ENCODE results near the gene ITPRIPL1.
"Not testable (repeated sequence)": the region's sequence is repeated elsewhere in the genome, so short reads cannot be mapped to it uniquely, and the experiment has no call there.

ITPRIPL1 gene

GRCh38 chr2:96325041-96325883, at the start of gene ITPRIPL1:
Gene ITPRIPL1, plus strand, starts transcription at chr2:96325317. Its CDS starts 523 bp downstream, at chr2:96325840.
- no peak for DNase-seq

- DNase-seq = no peak
Measured at GRCh38 chr2:96276787-96277499, 48.2 kb upstream of the ITPRIPL1 start.

DNA sequence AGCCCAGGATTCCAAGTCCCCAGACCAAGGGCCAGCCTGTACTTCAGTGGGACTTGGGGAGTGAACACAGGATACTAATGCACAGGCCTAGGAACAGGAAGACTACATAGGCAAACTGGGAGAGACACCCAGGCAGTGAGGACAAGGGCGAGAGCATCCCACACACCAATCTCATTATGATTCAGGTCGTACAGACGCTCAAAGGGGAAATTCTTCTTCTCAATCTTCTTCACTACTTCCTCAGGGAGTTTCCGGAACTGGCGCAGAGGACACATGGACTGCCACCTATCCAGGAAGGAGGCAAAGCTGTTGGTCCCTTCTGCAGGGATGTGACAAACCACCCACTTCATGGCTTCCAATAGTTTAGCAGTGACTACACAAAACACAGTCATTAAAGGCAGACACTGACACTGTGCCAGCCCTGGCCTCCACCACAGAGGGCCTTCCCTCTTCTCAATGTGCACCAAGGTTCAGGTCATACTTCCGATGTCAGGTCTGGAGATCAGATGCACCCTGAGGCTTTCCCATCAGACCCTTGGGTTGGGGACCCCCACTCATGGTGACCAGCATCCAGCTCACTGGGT, 37.8 kb upstream of the ITPRIPL1 start:
- no peak for DNase-seq

GRCh38 chr2:96291751-96292150, 33.4 kb upstream of the ITPRIPL1 start:
- no peak for DNase-seq

- not testable (repeated sequence) for DNase-seq
Measured at GRCh38 chr2:96294271-96294670, 30.8 kb upstream of the ITPRIPL1 start.

DNA sequence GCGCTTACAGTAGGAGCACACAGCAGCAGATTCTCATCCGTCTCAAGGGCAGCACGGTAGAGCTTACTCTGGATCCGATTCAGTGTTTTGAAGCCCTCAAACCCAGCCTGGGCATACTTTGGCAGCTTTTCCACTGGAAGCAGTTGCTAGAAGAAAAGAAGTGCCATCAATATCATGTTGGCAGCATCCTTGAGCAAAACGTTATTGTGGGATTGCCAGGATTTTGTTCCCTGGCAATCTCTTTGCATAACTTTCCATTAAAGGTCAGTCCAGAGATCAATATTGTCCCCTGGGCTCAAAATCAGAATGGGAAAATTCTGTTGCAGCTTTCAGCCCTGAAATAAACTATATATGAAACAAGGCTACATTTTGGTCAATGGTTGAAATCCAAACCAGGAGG, 28.2 kb upstream of the ITPRIPL1 start:
- no peak for DNase-seq

- no peak for DNase-seq
Measured at GRCh38 chr2:96301865-96302264, 23.3 kb upstream of the ITPRIPL1 start.

GRCh38 chr2:96304606-96305005, 20.5 kb upstream of the ITPRIPL1 start:
- DNase-seq = no peak

DNA sequence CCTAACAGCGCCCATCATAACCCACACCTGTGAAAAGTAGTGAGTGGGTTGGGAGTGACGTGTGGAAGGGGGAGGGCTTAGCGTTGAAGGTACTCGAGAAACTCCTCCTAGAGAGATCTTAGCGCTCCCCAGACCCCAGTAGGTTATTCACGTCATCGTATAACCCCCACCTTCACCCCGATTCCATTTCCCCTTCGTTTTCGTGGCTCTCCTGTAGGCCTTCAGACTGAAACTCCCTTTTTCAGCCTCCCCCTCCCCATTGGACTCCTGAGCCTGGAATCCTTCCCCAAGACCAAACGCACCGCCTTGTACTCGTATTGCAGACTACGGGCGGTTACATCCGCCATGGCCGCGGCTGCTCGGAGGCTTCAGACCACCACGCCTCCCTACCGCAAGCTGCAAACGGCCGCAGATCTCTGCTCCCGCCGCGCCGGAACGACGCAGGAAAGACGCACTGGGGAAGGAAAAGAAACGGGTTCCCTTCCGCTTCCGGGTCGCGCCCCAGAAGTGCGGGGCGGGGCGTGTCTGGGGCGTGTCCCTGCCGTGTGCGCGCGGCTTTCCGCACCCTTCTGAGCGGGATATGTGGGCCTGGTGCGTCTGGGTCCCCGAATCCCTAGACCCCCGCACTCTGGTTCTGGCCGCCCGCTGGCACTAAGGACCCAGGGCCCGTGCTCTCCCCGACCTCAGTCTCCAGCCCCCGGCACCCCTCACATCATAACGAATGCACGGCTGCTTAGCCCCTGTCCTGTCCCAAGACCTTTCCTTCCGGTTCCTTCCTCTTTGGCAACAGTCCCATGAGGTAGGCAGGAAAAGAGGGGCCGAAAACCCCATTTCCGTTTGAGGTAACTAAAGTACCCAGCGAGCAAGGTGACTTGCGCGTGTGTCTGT, 19.8 kb upstream of the ITPRIPL1 start, which contains the start of gene SNRNP200:
TSS of gene SNRNP200 (minus strand) at position 456 of the 888 bp plus-strand sequence. CDS start at position 347, 109 bp downstream.
- DNase-seq = peak; percentile 60

- DNase-seq = no peak
Measured at GRCh38 chr2:96305979-96306308, 19.2 kb upstream of the ITPRIPL1 start.

DNA sequence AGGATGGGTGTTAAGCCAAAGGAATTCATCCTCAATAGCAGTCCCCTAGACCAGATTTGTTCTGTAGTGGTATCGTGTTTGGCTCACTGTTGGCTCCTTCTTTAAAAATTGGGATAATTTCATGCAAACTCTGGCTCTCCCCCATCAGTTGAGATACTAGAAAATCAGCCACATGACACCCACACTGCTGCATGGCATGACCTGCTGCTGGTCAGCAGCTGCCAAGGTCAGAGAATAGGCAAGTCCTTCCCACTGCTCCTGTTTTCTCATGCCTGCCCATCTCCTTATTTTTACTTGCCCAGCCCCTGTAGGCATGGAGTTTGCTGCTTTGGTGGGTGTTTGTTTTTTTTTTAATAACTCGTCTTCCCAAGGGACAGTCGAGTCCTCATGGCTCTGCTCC, 18.7 kb upstream of the ITPRIPL1 start:
- no peak for DNase-seq

GRCh38 chr2:96308248-96308647, 16.9 kb upstream of the ITPRIPL1 start:
- DNase-seq = no peak

DNA sequence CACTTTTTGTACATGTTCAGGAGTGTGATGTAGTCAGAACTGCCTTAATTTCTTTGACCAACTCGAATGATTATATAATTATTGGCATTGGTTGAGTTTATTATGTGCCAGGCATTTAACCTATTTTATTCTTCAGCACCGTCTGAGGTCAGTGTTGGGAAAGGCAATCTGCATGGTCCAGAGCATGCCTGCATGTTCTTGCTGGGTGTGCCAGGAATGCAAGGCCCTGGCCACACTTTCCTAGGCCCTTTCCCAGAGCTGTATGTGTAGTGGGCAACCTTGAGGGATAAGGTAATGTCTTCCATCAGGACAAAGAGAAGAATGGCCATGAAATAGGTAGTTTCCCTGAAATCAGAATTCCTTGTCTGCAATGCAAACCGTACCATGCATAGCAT, 10.1 kb upstream of the ITPRIPL1 start:
- no peak for DNase-seq

DNA sequence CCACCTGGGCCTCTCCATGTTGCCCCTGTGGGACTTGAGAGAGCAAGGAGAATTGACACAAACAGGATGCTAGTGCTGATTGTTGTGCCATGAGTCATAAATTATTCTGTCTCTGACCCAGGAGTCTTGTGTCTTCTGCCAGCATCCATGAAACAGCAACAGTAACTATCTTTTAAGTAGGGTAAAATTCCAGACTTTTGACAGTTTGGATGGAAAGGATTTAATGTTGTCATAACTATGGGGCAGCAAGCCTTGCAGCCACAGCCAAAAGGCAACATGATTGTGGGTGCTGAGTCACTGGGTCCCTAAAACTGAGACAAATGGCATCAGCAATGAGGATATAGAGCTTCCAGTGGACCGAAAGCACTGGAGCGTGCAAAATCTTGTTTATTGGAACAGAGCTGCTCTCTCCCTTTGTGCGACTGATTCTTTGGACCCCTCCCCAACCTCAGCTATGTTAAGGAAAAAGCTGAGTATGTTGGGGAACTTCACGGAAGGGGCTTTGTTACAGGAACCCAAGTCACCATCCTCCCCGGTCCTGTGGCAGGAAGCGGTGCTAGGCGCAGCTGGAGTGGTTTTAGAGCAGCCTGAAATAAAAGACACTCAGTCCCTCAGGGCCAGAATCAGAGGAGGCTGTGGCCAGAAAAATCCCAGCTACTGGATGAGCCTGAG, 9.6 kb upstream of the ITPRIPL1 start:
- DNase-seq = no peak

DNA sequence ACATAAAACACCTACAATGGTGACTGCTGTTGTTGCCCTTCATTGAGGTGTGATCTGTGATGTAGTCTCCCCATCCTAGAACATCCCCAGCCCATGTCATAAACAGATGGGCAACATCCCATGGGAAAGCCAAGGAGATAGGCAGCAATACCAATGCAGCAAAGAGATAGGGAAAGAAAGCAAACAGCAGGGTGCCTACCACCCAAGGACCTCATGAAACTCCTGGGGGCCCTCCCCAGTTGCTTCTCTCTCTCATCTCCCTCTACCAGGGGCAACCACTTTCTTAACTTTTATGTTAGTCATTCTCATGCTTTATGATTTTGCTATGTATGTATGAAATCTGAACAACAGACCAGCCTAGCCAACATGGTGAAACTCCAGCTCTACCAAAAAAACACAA, 8.1 kb upstream of the ITPRIPL1 start:
- no peak for DNase-seq

GRCh38 chr2:96317584-96317997, 7.5 kb upstream of the ITPRIPL1 start:
- DNase-seq = no peak

DNA sequence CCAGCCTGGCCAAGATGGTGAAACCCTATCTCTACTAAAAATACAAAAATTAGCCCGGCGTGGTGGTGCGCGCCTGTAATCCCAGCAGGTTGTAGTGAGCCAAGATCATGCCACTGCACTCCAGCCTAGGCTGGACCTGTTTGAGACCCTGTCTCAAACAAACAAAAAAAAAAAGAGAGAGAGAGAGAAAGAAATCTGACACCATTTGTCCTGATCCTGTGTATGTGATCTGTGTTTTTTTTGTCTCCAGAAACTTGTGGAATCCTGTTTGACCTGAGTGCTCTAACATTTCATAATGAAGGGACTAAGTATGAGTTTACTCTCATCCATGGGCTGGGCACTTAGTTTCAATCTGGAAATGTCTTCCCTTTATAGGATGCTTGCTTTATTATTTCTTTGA, 6.4 kb upstream of the ITPRIPL1 start:
- DNase-seq = no peak

DNA sequence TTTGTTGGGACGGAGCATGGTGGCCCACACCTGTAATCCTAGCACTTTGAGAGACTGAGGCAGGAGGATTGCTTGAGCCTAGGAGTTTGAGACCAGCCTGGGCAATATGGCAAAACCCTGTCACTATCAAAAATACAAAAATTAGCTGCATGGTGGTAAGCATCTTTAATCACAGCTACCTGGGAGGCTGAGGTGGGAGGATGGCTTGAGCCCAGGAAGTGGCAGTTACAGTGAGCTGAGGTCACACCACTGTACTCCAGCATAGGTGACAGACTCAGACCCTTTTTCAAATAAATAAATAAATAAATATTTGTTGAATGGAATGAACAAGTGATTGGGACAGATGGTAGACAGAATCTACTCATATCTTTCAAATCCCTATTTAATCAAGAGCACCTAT, 5.7 kb upstream of the ITPRIPL1 start:
- no peak for DNase-seq

- no peak for DNase-seq
Measured at GRCh38 chr2:96320326-96320725, 4.8 kb upstream of the ITPRIPL1 start.

GRCh38 chr2:96320728-96321622, 4.1 kb upstream of the ITPRIPL1 start:
- no peak for DNase-seq

DNA sequence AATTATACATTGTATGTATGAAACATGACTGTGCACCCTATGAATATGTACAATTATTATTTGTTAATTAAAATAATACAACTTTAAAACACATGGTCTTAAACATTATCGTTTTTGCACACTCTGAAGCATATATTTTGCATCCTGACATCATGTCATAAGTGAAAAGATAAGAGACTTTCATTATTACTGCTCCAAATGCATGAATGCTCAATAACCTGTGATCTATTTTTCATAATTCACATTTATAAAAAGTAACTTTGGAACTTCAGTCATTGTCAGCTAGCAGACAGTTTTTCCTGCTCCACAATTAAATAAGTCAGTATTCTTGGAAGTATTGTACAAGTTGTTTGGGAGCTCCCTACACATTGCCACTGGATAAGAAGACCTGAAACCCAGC, 1.3 kb upstream of the ITPRIPL1 start:
- no peak for DNase-seq

Measured in NCI-H2029 treated with DMSO at 0.1 percent for 48 hours (cell line).